Kidney (tissue), 14 donors: ENCODE data around the gene AP1G2. TPM values are rescaled to one million over a fixed set of nuclear protein-coding genes. Genes with fewer than 3 reads are reported as not detected.

Source experiments
- DNase-seq, 5 donors: peaks; one replicate each; pipeline ENCODE4 v3.0.0-alpha.2; 2013 to 2020
- FAIRE-seq: peaks from 2 replicates; lab custom pipeline; 2012; peaks lifted over from hg19 to GRCh38; lab: Jason Lieb, UNC
- H3K27ac ChIP-seq, 2 donors: one replicate each; pipeline ENCODE4 v1.7.0; 2013; ENCODE audit warnings: low read depth in 2 of 2, low read length in 2 of 2, inconsistent platforms in 1 of 2
- H3K27me3 ChIP-seq: one replicate; pipeline ENCODE4 v1.7.1; 2013; ENCODE audit warnings: low read length, inconsistent platforms; ENCODE audit not compliant: control insufficient read depth, insufficient read depth
- H3K36me3 ChIP-seq, 3 donors: one replicate each; pipeline versions ENCODE4 v1.7.0 to v1.7.1; 2013; ENCODE audit warnings: low read length in 3 of 3, control low read depth in 1 of 3, inconsistent platforms in 1 of 3; ENCODE audit not compliant: insufficient read depth in 3 of 3, control insufficient read depth in 2 of 3
- H3K4me1 ChIP-seq, 3 donors: one replicate each; pipeline versions ENCODE4 v1.7.0 to v1.7.1; 2013; ENCODE audit warnings: low read length in 3 of 3, inconsistent platforms in 1 of 3, low read depth in 1 of 3; ENCODE audit not compliant: control insufficient read depth in 2 of 3, insufficient read depth in 2 of 3
- H3K4me3 ChIP-seq, 3 donors: one replicate each; pipeline versions ENCODE4 v1.7.0 to v1.8.1; 2013; ENCODE audit warnings: low read length in 3 of 3, control low read depth in 1 of 3, inconsistent platforms in 1 of 3
- H3K9ac ChIP-seq, 3 donors: one replicate each; pipeline versions ENCODE4 v1.7.0 to v1.7.1; 2013; ENCODE audit warnings: low read length in 3 of 3, control low read depth in 1 of 3, inconsistent platforms in 1 of 3
- H3K9me3 ChIP-seq, 3 donors: one replicate each; pipeline versions ENCODE4 v1.7.0 to v1.7.1; 2013; ENCODE audit warnings: low read length in 3 of 3, control low read depth in 1 of 3, inconsistent platforms in 1 of 3; ENCODE audit not compliant: control insufficient read depth in 2 of 3, insufficient read depth in 1 of 3
- intact Hi-C: fragments of 100-400 bp; cut with DNase I; formaldehyde crosslinking; loops from one replicate; pipeline ENCODE4 v1.11.1; 2022
- polyA plus RNA-seq: library from polyadenylated mRNA; stranded (reverse); fragments of 350-450 nt; fragmentation: Illumina TruSeq; extraction: RNeasy Lipid Tissue Mini Kit (QIAGEN cat#74804); gene quantifications from one replicate; pipeline ENCODE4 v1.2.3, GENCODE V29; 2014; ENCODE audit warnings: low read depth, low replicate concordance; ENCODE audit not compliant: insufficient read depth
- total RNA-seq: library from RNA; stranded (reverse); fragmentation: NEBNext Ultra II Directional; extraction: Animal tissue kit (Norgen Biotek cat#: 25700); gene quantifications from one replicate; pipeline ENCODE4 v1.2.1, GENCODE V29; 2021
- TF ChIP-seq, protein P1 (sequence below): IDR thresholded peaks from 3 replicates; pipeline ENCODE4 v1.5.1; 2012; ENCODE audit warnings: mild to moderate bottlenecking, moderate library complexity, borderline replicate concordance; ENCODE audit not compliant: insufficient read depth; ENCODE audit errors: extremely low read depth
- donor health status: control.
- donor health status: control.
- donor health status: control.
- donor health status: control.
- donor health status: control.
- donor health status: DM: yes; HTN: yes; CAD: no.
- donor health status: Normal renal cell carcinoma (clear cell type).

AP1G2 gene
- total and polyA plus RNA-seq, 2 donors from 2014 or later = 56.7 to 123 TPM

DNA sequence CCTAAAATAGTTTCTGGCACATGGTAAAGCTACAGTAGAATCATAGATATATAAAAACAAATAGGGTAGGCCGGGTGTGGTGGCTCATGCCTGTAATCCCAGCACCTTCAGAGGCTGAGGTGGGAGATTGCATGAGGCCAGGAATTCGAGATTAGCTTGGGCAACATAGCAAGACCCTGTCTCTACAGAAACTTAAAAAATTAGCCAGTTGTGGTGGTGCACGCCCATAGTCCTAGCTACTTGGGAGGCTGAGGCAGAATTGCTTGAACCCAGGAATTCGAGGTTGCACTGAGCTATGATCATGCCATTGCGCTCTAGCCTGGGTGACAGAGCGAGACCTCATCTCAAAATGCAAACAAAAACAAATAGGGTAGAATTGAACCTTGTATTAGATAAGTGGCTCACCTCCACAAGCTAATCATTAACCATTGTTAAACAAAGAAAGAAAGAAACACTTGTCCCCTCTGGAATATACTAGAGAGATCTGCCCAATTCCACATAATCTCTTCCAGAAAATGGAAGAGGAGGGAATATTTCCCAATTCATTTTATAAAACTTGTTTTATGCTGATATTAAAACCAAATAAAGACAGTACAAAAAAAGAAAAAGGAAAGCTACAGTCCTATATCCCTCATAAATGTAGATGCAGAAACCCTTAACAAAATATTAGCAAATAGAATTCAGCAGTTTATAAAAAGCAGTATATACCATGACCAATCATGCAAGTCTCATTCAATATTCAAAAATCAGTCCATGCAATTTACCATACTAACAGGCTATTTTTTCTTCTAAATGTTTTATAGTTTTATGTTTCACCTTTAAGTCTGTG is 45.9 kb upstream of the AP1G2 start:
- no peak for FAIRE-seq
- no peaks in the 10 kb centered on the region for H3K4me1 ChIP-seq

DNA sequence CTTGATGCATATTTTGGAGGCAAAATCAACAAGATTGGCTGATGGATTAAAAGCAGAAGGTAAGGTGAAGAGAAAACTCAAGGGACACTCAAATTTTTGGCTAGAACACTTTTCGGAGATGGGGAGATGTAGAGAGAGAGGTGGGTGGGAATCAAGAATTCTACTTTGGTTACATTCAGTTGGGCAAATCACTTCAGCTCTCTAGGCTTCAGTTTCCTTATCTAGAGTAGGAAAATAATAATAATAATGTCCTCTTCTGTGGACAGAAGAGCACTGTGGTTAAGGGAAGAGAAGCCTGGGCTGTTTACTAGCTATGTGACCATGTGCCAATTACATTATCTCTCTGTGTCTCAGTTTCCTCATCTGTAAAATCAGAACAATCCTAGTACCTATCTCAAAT is 45.2 kb upstream of the AP1G2 start:
- TF ChIP-seq, protein P1, sequence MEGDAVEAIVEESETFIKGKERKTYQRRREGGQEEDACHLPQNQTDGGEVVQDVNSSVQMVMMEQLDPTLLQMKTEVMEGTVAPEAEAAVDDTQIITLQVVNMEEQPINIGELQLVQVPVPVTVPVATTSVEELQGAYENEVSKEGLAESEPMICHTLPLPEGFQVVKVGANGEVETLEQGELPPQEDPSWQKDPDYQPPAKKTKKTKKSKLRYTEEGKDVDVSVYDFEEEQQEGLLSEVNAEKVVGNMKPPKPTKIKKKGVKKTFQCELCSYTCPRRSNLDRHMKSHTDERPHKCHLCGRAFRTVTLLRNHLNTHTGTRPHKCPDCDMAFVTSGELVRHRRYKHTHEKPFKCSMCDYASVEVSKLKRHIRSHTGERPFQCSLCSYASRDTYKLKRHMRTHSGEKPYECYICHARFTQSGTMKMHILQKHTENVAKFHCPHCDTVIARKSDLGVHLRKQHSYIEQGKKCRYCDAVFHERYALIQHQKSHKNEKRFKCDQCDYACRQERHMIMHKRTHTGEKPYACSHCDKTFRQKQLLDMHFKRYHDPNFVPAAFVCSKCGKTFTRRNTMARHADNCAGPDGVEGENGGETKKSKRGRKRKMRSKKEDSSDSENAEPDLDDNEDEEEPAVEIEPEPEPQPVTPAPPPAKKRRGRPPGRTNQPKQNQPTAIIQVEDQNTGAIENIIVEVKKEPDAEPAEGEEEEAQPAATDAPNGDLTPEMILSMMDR = no peak
- intact Hi-C loops = no loop called here
- Histone ChIP-seq H3K9ac (no peak overlapping the region), H3K36me3 (no peaks in the 10 kb centered on the region), H3K9me3 (no peaks in the 10 kb centered on the region), H3K27ac (no peak overlapping the region), H3K4me1 (no peaks in the 10 kb centered on the region), H3K4me3 (no peak overlapping the region), H3K27me3 (no peaks in the 10 kb centered on the region)
- FAIRE-seq (no peak), DNase-seq (no peak)

More for the DNA sequence above, 45.9 kb upstream of the AP1G2 start:
- intact Hi-C loops = no loop called here
- DNase-seq = no peak
- Histone ChIP-seq H3K27me3 (no peaks in the 10 kb centered on the region), H3K9me3 (no peaks in the 10 kb centered on the region), H3K36me3 (no peaks in the 10 kb centered on the region), H3K27ac (no peak overlapping the region), H3K4me3 (no peak overlapping the region), H3K9ac (no peak overlapping the region)
- TF ChIP-seq, protein P1 = no peak

DNA sequence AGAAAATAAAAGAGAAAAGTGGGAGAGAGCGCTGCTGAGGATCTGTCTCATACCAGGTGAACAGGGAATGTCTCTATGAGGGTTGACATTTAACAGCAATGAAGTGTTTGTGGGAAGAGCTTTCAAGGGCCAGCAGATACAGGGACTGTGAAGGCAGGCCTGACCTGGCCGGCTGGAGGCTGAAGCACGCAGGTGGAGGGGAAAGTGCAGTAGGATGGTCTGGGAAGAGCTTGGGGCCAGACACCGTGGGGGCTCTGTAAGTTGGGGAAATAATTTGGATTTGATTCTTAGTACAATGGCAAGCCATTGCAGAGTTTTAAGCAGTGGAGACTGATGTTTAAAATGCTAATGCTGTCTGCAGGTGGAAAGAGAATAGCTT is 44.8 kb upstream of the AP1G2 start:
- Histone ChIP-seq H3K9ac (no peak overlapping the region), H3K27me3 (no peaks in the 10 kb centered on the region), H3K4me1 (no peaks in the 10 kb centered on the region), H3K36me3 (no peaks in the 10 kb centered on the region), H3K27ac (no peak overlapping the region), H3K4me3 (no peak overlapping the region), H3K9me3 (no peaks in the 10 kb centered on the region)
- DNase-seq (no peak), FAIRE-seq (no peak)
- TF ChIP-seq, protein P1 = no peak
- intact Hi-C loops = no loop called here
